ENCODE data around the gene PSTPIP1. TPM values are rescaled to one million over a fixed set of nuclear protein-coding genes. Genes with fewer than 3 reads are reported as not detected.
A peak's percentile ranks its signal among the peaks of the same experiment; 100 is the strongest.

Gene PSTPIP1
- total RNA-seq, 1 donor from 2014 or later, result 0.51 TPM

- no peak for DNase-seq
These were observed 76.6 kb downstream of the PSTPIP1 start for GRCh38 chr15:77071305-77072223.

GRCh38 chr15:77074350-77074749 lies 79.4 kb downstream of the PSTPIP1 start:
- no peak for DNase-seq

GRCh38 chr15:77075528-77075927 lies 80.6 kb downstream of the PSTPIP1 start:
- no peak for DNase-seq

GRCh38 chr15:77076323-77076915 lies 81.5 kb downstream of the PSTPIP1 start:
- no peak for DNase-seq

GRCh38 chr15:77081971-77082370 lies 87.0 kb downstream of the PSTPIP1 start:
- no peak for DNase-seq

- DNase-seq, result peak; percentile 59
These were observed 88.6 kb downstream of the PSTPIP1 start for GRCh38 chr15:77083381-77084160.

- no peak for DNase-seq
These were observed 89.5 kb downstream of the PSTPIP1 start for GRCh38 chr15:77084436-77084835.

GRCh38 chr15:77085297-77085696 lies 90.4 kb downstream of the PSTPIP1 start:
- no peak for DNase-seq

Other genes starting within 250 kb of the PSTPIP1 start
- gene SCAPER, start 89.8 kb upstream of the PSTPIP1 start, total RNA-seq, result 8.9 and 10.6 TPM in 2 replicates
- 43.2 and 71.7 TPM in 2 replicates for gene RCN2, start 63.4 kb upstream of the PSTPIP1 start, total RNA-seq
- gene TSPAN3, start 76.0 kb downstream of the PSTPIP1 start, total RNA-seq, result 242 and 265 TPM in 2 replicates

Data from dermis blood vessel endothelial cell (primary cell).